Keratinocyte (primary cell): ENCODE measurements around the gene AKAP10.

ENCODE experiments used
- CTCF ChIP-seq, 3 experiments: IDR thresholded peaks in 1 of 3; conservative IDR thresholded peaks in 1 of 3; optimal IDR thresholded peaks in 1 of 3; 2 replicates in 2 of 3; 3 replicates in 1 of 3; pipeline versions ENCODE3 to v1.5.1; 2011; ENCODE audit warnings: low read length in 3 of 3, mild to moderate bottlenecking in 3 of 3, moderate library complexity in 2 of 3, control low read depth in 1 of 3, inconsistent platforms in 1 of 3; ENCODE audit not compliant: insufficient read depth in 2 of 3; ENCODE audit errors: extremely low read depth in 1 of 3
- EZH2 ChIP-seq: IDR thresholded peaks from one replicate; pipeline ENCODE4 v1.6.1; 2012; ENCODE audit warnings: inconsistent platforms, mild to moderate bottlenecking, low read length, moderate library complexity

- TF ChIP-seq CTCF (optimal IDR thresholded peaks at IDR 0.05 in 1 of 3, IDR thresholded peaks at IDR 0.05 in 1 of 3, conservative IDR thresholded peaks at IDR 0.05 in 1 of 3; ENCODE audit: extremely low read depth in 1 of 3, insufficient read depth in 2 of 3, low read length in 3 of 3) (no peak), EZH2 (no peak)
Observed at GRCh38 chr17:19943026-19943425, 34.6 kb downstream of the AKAP10 start.
